ENCODE results near the gene TSPAN3.

The TSPAN3 gene

DNA sequence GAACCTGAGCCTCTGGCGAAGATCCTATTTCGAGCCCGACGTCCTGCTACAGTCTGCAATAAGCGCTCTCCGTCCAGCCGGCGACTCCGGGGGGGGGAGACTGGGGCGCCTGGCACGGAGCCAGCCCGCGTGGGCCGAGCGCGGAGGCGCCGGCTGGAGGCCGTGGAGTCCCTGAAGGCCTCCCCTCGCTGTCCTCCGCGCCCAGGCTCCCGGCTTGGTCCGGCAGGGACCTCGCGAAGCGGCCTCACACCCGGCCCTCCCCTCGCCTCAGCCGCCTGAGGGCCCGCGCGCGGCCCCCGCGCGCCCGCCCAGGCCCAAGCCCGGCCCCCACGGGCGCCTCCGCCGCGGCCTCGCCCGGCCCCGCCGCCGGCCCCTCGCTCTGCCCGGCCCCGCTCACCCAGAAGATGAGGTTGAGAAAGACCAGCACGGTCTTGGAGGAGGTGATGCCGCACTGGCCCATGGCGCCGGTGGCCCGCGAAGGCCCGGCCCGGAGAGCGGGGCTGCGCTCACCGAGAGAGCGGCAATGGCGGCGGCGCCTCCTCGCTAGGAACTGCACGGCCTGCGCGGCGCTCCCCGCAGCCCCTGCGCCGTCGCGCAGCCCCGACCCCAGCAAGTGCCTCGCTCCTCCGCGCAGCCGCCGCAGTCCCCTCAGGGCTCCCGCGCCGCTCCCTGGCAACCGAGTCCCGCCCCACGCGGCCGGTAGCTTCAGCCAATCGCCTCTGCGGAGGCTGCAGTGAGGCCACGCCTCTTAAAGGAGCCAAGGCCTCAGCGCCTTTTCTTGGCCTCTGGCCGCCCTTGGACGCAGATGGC, at the start of gene TSPAN3:
TSPAN3 (minus strand) TSS at position 615 of the 810 bp plus-strand sequence; CDS start at position 460, 155 bp downstream.
- DNase-seq (ENCODE audit: low read depth in 1 of 2, low spot score in 1 of 2), result peak; percentile 79 to 88

DNA sequence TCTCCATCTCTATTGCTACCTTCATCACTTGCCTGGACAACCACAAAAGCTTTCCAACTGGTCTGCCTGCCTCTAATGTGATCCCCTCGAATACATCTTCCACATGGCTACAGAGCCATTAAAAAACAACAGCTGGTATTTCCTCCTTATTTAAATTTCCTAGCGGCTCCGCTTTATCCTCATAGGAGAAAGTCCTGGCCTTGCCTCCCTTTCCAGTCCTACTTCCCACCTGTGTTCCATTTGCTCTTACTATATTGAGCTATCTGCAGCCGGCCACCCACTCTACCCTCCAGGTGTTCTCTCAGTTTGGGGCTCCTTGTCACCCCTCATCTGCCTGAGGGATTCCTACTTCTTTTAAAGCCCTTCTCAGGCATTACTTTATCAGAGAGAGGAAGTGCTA, 49.7 kb upstream of the TSPAN3 start:
- no peak for DNase-seq (ENCODE audit: low read depth in 1 of 2, low spot score in 1 of 2)

GRCh38 chr15:77119446-77119845, 48.5 kb upstream of the TSPAN3 start:
- DNase-seq (ENCODE audit: low read depth in 1 of 2, low spot score in 1 of 2), result no peak

DNA sequence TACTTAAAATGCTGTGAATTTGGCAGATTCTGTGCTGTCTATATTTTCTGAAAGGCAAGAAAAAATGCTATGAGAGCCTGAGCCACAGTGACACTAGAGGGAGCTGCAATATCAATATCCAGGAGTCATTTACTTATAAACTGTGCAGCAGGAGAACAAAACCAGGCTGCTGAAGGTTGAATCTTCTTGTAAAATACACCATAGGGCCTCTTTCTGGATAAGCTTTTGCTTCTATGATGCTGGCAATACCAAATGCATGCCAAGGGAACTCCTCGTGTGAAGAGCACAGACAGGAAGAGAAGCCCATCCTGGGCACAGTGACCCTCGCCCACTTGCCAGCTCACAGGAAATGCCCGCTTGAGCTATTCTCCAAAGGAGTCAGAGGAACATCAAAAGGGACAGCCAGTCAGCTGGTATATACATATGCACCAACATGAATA, 48.0 kb upstream of the TSPAN3 start:
- DNase-seq (ENCODE audit: low read depth in 1 of 2, low spot score in 1 of 2), result no peak

DNA sequence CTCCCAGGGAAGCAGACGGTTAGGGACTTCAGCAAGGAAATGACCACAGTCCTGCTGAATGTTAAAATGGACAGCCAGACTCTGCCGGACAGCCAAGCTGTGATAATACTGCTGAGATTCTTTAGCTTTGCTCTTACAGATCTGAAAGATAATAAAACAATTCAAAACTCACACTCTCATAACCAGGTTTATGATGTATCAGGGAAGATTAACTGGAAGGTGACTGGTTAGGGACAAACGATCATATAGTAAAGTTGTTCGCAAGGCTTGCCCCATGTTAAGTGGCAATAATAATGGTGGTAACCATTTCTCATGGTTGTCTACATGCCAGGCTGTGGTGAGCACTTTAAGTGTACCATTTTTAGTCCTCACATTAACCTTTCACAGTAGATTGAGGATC, 44.3 kb upstream of the TSPAN3 start:
- no peak for DNase-seq (ENCODE audit: low read depth in 1 of 2, low spot score in 1 of 2)

GRCh38 chr15:77112838-77113504, 42.1 kb upstream of the TSPAN3 start:
- DNase-seq (ENCODE audit: low read depth in 1 of 2, low spot score in 1 of 2), result no peak

DNA sequence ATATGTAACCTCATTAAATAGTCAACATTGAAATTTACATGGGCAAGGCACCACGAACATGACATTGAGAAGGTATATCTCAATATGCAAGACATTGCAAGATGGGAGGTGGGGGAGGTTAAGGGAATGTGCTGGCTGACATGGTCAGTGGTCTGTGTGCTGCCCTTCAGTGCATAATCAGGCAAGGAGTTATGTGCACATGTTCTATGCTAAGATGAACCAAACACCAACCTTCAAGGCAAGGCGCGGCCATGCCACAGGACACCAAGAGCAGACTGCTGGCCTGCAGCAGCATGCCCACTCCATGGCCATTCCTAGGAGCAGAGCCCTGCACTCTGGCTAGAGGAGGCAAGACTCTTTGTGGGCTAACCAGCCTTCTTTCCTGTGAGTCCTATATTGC, 40.9 kb upstream of the TSPAN3 start:
- DNase-seq (ENCODE audit: low read depth in 1 of 2, low spot score in 1 of 2), result no peak

GRCh38 chr15:77107531-77108355, 36.8 kb upstream of the TSPAN3 start:
- DNase-seq (ENCODE audit: low read depth in 1 of 2, low spot score in 1 of 2), result no peak

- DNase-seq (ENCODE audit: low read depth in 1 of 2, low spot score in 1 of 2), result no peak
These were observed 36.2 kb upstream of the TSPAN3 start for GRCh38 chr15:77107068-77107467.

GRCh38 chr15:77104155-77104554, 33.2 kb upstream of the TSPAN3 start:
- DNase-seq (ENCODE audit: low read depth in 1 of 2, low spot score in 1 of 2), result no peak

GRCh38 chr15:77099741-77100463, 29.0 kb upstream of the TSPAN3 start:
- DNase-seq (ENCODE audit: low read depth in 1 of 2, low spot score in 1 of 2), result no peak

DNA sequence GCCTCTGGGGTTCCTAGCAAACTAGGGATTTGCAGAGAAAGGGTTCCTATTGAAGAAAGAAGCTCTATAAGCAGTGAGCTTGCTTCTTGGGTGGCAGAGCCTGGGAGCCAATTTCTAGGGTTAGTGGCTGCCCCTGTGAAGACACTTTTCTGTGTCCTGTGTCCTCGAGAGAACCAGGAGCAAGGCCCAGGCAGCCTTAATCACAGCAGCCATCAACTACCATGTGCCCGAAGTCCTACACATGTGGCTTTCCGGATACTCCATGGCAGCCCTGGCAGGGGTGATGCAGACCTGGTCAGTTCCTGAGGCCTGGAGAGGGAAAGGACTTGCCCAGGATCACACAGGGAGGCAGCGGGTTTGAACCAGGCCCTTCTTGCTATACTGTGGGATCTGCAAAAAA, 27.7 kb upstream of the TSPAN3 start:
- no peak for DNase-seq (ENCODE audit: low read depth in 1 of 2, low spot score in 1 of 2)

- no peak for DNase-seq (ENCODE audit: low read depth in 1 of 2, low spot score in 1 of 2)
These were observed 27.0 kb upstream of the TSPAN3 start for GRCh38 chr15:77097921-77098320.

GRCh38 chr15:77097248-77097721, 26.4 kb upstream of the TSPAN3 start:
- no peak for DNase-seq (ENCODE audit: low read depth in 1 of 2, low spot score in 1 of 2)

DNA sequence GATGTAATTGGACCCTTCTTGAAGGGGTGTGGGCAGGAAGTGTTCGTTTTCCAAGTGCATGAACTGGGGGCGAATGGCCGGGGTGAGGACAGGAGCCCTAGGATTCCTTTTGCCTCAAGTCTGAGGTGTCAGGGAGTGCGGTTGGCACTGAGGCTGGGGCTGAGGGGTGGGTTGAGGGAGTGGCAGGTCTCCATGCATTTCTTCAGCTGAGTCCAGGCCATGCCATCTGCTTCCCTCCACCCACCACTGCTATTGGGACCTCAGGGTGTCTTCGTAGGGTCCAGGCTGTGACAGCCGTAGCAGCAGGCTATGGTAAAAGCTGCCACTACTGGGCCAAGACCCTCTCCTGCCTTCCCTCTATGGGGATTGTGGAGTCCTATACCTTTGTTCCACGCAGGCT, 25.6 kb upstream of the TSPAN3 start:
- DNase-seq (ENCODE audit: low read depth in 1 of 2, low spot score in 1 of 2), result no peak

- no peak for DNase-seq (ENCODE audit: low read depth in 1 of 2, low spot score in 1 of 2)
These were observed 25.2 kb upstream of the TSPAN3 start for GRCh38 chr15:77096138-77096537.

GRCh38 chr15:77094397-77095030, 23.6 kb upstream of the TSPAN3 start:
- no peak for DNase-seq (ENCODE audit: low read depth in 1 of 2, low spot score in 1 of 2)

DNA sequence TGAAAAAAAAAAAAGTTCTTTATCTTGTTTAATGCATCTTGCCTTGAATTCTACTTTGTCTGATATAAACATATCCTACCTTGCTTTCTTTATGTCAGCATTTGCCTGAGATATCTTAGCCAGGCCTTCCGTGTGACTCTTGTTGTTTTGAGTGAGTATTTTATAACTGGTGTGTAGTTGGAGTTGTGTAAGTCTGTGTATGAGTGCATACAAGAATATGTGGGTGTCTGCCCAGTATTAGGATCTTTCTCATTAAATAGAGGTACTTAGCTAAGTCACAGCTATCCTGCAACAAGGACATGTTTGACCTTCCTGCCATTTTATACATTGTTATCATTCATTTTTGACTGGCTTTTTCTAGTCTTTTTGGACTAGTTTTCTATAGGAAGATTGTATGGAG, 22.5 kb upstream of the TSPAN3 start:
- no peak for DNase-seq (ENCODE audit: low read depth in 1 of 2, low spot score in 1 of 2)

DNA sequence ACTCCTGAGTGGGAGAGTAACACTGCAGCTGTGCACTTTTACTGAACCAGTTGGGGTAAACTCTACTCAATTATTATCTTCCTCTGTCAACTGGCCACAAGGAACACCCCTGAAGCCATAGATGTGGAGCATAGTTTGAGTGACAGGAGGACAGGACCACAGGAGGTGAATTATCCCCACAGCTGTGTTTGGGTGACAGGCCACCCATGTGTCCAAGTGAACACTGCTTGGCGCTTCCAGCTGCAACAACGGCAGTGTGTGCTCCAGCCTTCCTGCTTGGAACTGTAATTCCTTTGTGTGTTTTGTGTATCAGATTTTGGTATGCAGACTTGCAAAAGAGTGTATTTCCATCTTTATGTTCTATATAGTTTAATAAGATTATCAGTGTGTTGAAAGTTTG, 20.2 kb upstream of the TSPAN3 start:
- no peak for DNase-seq (ENCODE audit: low read depth in 1 of 2, low spot score in 1 of 2)

- no peak for DNase-seq (ENCODE audit: low read depth in 1 of 2, low spot score in 1 of 2)
These were observed 16.3 kb upstream of the TSPAN3 start for GRCh38 chr15:77087213-77087612.
